Measurements from ENCODE around the gene HIBADH. TPM values are rescaled to one million over a fixed set of nuclear protein-coding genes. Genes with fewer than 3 reads are reported as not detected.

Gene HIBADH
- total RNA-seq, 2 donors from 2014 or later, result 28.2 to 44.4 TPM

DNA sequence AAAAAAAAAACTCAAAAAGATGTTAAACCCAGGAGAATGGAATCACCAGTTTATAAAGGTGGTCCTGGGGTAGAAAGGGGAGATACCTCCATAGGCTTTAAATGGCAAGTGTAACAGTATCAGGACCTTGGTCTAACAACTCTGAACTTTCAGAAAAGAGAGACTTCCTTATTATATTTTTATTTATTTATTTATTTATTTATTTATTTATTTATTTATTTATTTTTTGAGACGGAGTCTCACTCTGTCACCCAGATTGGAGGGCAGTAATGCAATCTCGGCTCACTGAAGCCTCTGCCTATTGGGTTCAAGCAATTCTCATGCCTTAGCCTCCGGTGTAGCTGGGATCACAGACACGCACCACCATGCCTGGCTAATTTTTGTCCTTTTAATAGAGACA lies 12.4 kb downstream of the HIBADH start:
- Histone ChIP-seq H3K4me1 (no peaks in the 10 kb centered on the region), H3K27me3 (no peaks in the 10 kb centered on the region), H3K27ac (no peak overlapping the region), H3K9ac (ENCODE audit: low read depth in 2 of 2, low read length in 2 of 2) (no peak overlapping the region), H3K4me3 (no peak overlapping the region), H3K36me3 (no peaks in the 10 kb centered on the region), H3K9me3 (no peaks in the 10 kb centered on the region)
- no peak for DNase-seq
- intact Hi-C loops (cut with DNase I), result no loop called here
- no peak for TF ChIP-seq CTCF (IDR thresholded peaks at IDR 0.05)

DNA sequence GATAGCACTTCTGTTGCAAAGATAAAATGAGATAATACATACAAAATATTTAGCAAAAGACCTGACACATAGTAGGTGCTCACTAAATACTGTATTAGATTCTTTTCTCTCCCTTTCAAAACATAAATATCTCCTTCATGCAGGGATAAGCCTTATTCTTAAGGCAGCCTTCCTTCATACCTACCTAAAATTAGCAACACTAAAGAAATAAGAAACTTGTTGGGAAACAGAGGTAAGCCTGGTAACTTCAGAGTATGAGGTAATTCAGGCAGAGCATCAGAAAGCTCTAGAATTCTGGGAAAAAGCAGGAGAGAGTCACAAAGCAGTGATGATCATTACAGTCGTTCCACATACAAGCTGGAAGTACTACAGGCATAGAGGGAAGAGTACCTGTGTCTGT lies 15.2 kb downstream of the HIBADH start:
- Histone ChIP-seq H3K4me1 (no peaks in the 10 kb centered on the region), H3K9me3 (no peaks in the 10 kb centered on the region), H3K4me3 (no peak overlapping the region), H3K27me3 (no peaks in the 10 kb centered on the region), H3K9ac (ENCODE audit: low read depth in 2 of 2, low read length in 2 of 2) (no peak overlapping the region), H3K27ac (no peak overlapping the region), H3K36me3 (no peaks in the 10 kb centered on the region)
- intact Hi-C loops (cut with DNase I), result no loop called here
- no peak for DNase-seq
- no peak for TF ChIP-seq CTCF (IDR thresholded peaks at IDR 0.05)

DNA sequence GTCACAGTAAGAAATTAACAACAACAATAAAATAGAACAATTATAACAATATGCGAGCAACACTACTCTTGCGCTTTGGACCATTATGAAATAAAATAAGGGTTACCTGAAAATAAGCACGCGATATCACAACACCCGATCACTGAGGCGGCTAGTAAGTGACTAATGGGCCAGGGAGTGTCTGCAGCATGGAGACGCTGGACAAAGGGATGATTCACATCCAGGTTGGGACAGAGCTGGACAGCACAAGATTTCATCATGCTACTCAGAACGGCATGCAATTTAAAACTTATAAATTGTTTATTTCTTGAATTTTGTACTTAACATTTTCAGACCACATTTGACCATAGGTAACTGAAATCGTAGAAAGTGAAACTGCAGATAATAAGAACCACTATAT lies 15.6 kb downstream of the HIBADH start:
- no peak overlapping the region for H3K27ac ChIP-seq
- no peak overlapping the region for H3K4me3 ChIP-seq
- H3K4me1 ChIP-seq, result no peaks in the 10 kb centered on the region
- no peak for TF ChIP-seq CTCF (IDR thresholded peaks at IDR 0.05)
- no peaks in the 10 kb centered on the region for H3K27me3 ChIP-seq
- intact Hi-C loops (cut with DNase I), result no loop called here
- no peaks in the 10 kb centered on the region for H3K9me3 ChIP-seq
- no peak for DNase-seq
- H3K9ac ChIP-seq (ENCODE audit: low read depth in 2 of 2, low read length in 2 of 2), result no peak overlapping the region
- no peaks in the 10 kb centered on the region for H3K36me3 ChIP-seq

- H3K27me3 ChIP-seq, result no peaks in the 10 kb centered on the region
- no peak overlapping the region for H3K4me3 ChIP-seq
- no peak overlapping the region for H3K9ac ChIP-seq (ENCODE audit: low read depth in 2 of 2, low read length in 2 of 2)
- no peak for DNase-seq
- no peaks in the 10 kb centered on the region for H3K4me1 ChIP-seq
- intact Hi-C loops (cut with DNase I), result no loop called here
- no peak for TF ChIP-seq CTCF (IDR thresholded peaks at IDR 0.05)
- no peaks in the 10 kb centered on the region for H3K9me3 ChIP-seq
- H3K36me3 ChIP-seq, result no peaks in the 10 kb centered on the region
- no peak overlapping the region for H3K27ac ChIP-seq
Measured at GRCh38 chr7:27642271-27642670, 20.4 kb downstream of the HIBADH start.

DNA sequence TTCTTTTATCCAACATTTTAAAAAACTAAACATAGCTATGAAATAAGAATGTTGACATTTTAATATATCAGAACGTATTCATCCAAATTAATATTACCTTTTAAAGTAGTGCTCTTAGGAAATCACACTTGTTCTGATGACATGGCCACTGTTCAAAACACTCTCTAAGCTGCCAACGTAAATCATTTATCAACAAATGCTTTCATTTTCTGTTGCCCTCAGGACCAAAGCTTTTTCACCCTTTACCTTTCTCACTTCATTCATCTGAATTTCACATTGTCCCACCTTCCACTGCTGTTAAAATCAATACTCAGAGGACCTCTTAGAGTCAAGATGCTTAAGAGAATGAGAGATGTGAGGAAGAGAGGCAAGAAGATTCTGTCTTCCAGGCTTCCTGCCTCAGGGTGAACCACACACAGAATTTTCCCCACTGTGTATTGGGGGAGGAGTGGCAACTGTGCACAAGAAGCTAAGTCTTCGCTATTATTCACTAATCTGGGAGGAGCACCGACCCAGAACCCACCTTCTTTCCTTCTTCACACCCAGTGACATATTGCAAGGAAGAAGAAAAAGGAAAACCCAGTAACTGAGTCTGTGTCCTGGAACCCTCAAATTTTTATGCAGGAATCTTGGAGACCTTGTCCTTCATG lies 21.0 kb downstream of the HIBADH start:
- Histone ChIP-seq H3K27me3 (no peaks in the 10 kb centered on the region), H3K9ac (ENCODE audit: low read depth in 2 of 2, low read length in 2 of 2) (no peak overlapping the region), H3K4me1 (no peaks in the 10 kb centered on the region), H3K36me3 (no peaks in the 10 kb centered on the region), H3K4me3 (no peak overlapping the region), H3K9me3 (no peaks in the 10 kb centered on the region), H3K27ac (no peak overlapping the region)
- no peak for TF ChIP-seq CTCF (IDR thresholded peaks at IDR 0.05)
- intact Hi-C loops (cut with DNase I), result no loop called here
- DNase-seq, result no peak
